Left hindlimb (tissue), 1 donor: ENCODE measurements around the gene UQCC2.

Source experiments
- DNase-seq: peaks from one replicate; pipeline ENCODE4 v3.0.0-alpha.2; 2018

The UQCC2 gene

DNA sequence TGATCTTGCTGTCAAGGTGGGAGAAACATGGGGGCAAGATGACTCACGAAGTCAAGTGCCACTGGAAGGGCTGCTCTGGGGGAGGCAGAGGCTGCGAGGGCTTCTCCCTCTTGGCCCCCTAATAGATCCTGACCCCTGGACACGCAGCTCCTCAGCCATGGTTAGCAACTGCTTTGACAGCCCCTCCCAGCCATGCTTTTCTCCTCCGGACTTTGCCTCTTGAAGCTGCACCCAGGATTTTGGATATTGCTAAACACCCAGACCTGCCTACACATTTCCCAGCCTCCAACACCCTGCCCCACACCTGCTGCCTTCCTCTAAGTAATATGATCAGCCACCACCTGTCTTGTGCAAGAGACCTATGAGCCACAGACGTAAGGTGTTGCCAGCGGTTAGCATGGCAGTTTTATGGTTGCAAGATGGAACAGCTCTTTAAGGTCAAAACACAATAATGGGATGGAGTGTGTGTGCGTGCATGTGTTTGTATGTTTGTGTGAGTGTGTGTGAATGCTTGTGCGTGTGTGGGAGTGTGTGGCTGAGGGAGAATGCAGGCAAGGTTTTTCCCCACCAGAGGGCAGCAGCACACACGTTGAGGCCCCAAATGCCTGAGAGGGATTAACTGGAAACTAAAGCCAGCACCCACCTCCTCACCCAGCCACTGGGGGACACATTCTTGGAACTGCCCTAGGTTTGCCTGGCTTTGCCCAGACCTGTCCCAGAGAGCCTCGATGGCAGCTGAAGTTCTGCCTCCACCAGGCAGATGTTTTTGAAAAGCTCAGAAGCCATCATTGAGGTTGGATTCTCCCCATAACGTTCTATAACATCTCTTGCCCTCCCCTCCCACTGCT lies 32.7 kb upstream of the UQCC2 start:
- peak; percentile 60 for DNase-seq

DNA sequence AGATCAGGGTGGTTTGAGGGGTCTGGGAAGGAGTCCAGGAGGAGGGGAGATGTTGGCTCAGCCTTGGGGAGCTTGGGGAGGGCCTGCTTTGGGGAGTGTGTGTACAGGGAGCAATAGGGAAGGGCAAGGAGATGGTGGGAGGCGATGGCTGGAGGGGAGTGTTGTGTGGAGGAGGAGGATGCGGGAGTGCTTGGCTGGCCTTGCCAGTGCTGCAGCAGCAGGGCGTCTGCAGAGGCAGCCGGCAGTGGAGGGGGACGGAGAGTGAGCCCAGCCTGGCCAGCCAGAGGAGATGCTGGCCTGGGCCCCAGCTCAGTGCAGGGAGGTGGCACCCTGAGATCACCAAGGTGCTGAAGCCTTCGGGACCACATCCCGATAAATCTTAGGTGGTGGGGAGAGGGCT lies 31.3 kb upstream of the UQCC2 start:
- DNase-seq: no peak

DNA sequence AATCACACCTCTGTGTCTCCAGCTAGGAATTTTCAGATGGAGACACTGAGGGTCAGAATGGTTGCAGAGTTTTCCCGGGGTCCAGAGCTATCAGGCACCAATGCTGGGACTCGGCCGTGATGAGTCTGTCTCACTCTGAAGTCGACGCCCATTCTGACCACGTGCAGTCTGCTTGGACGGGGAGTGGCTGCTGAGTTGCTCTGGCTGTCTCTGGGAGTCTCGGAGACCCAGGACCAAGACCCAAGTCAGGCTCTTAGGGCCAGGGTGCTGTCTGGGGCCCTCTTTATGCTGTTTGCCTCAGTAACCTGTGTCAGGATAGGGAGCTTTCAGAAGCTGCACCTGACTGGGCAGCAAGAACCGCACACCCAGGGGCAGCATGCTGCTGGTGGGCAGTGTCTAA lies 30.6 kb upstream of the UQCC2 start:
- DNase-seq: no peak

DNA sequence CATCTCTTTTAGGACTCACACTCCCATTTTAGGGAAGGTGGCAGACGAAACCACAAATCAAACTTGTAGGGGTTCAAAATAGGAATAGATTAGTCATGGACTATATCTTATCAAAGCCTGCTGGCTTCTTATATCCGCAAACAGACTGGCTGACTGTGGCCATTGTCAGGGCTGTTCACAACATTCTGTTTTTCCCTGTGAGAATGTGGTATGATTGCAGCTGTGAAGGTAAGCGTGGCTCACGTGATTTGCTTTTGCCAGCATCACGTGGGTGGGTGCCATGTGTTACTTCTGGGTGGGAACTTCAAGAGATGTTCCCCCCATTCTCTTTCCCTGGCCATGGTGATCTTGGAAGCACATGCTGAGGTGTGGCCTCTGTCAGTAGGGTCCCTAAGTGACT lies 29.3 kb upstream of the UQCC2 start:
- no peak for DNase-seq

DNA sequence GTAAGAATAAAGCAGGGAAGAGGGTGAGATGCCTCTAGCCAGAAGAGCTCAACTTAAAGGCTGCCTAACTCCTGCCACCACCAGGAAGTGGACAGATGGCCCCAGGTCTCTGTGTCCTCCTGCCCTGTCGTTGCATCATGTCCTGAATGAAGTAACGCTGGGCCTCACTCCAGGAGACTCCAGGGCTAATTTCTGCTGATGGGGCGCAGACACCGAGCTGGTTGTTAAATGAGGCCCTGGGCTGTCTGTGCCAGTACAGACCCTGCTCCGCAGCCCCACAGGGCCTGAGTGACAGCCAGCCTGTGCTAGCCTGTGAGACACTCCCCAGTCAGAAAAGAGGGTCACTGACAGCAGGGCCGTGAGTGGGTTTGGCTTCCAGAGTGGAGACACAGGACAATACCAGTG lies 28.7 kb upstream of the UQCC2 start:
- DNase-seq: no peak

DNA sequence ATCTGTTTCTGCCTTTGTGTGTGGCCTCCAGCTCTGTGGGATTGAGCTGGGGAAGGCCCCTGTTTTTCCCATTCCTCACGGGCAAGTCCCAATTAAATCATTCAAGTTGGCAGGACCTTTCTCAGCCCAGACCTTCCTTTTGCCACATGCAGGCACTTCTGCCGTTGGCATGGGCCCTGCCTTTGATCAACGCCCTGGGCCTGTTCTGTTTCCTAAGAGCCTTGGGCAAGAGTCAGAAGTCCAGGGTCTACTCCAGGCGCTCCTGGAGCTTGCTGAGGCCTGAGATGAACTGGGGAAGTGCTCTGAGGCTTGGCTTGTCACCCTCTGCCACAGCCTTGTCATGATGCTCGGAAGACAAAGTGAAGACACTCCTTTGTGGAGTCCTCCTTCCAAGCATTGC lies 28.1 kb upstream of the UQCC2 start:
- DNase-seq: no peak

DNA sequence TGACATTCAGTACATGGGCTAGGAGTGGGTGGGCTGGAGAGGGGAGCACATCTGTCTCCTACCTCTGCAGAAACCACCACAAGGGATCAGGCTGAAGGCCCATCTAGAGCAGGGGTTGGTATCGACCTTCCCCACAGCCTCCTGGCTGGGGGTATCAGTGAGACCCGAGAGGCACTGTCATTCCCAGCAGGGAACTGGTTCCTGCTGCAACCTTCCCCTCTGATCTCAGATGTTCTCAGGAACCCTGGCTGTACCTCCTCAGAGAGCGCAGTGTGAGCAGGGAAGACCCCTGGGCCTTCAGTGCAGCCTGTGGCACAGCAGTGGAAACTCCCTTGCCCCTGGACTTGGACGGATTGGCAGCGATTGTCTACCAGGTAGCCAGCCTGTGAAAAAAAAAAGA lies 27.4 kb upstream of the UQCC2 start:
- no peak for DNase-seq

DNA sequence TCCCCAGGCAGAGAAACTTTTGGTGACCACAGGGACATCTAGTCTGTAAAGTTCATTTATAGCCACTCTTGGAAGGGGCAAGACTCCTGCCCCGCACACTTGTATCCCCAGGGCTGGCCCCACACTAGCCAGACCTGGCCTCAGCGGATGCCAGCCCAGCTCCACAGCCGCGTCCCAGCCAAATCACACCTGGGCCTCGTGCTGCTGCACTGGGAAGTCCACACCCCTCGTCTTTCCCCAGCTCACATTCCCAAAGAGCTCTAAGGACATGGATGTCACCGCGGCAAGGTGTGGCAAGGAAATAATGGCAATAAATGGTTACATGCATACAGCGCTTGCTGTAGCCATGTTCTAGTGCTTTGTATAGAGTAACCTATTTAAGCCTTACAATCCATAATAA lies 26.7 kb upstream of the UQCC2 start:
- DNase-seq: no peak

DNA sequence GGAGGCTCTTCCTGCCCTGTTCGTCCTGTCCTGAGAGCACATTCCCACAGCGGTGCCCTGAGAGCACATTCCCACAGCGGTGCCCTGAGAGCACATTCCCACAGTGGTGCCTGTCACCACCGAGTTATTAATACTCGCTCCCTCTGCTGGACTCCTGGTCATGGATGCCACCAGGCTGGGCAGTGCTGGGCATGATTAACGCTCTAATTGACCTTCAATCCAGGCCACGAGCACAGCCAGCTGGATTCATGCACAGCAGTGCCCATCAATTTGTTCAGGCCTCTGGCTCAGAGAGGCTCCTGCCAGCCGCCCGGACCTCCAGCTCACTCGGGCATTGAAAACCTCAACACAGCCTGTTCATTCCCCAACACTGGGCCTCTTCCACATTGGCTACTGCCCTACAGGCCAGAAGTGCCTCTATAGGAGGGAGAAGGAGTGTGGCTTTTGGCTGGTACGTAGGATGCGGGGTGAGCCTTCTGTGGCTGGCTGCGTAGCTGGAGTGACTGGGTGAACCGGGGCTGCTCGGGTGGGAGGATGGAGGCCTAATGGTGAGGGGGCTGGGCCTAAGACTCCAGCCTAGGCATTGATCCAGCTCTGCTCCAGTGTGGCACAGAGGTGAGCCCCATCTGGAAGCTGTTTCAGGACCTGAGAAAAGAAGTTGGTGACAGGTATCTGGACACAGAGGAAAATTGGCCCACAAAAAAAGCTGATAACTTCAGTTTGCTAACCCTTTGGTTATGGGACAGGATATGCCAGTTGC lies 25.9 kb upstream of the UQCC2 start:
- no peak for DNase-seq

DNA sequence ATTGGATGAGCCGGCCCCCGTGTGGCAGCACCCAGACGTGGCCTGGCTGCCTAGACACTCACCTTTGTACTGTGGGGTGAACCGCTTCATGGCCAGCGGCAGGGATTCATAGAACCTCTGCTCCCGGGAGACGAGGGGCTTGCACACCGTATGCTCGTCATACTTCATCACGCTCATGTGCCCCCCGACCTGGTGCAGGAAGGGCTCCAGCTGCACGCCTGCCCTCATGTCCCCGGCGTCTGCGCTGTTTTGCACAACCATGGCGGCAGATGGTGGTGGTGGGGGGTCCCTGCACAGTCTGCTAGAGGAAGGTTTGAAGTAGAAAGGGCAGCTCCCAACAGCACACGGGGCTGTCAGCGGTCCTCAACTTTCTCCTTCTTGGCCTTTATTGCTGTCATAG lies 23.7 kb upstream of the UQCC2 start:
- DNase-seq: no peak

DNA sequence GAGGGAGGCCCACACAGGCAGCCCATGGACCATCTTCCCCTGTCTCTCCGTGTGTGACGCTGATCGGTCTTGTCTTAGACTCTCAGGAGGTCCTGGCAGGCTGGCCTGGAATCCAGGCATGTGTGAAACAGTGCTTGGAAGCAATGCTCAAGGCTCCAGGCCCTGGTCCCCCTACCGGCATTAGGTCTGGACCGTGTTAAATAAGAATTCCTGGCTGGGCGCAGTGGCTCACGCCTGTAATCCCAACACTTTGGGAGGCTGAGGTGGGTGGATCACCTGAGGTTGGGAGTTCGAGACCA lies 22.2 kb upstream of the UQCC2 start:
- no peak for DNase-seq

DNA sequence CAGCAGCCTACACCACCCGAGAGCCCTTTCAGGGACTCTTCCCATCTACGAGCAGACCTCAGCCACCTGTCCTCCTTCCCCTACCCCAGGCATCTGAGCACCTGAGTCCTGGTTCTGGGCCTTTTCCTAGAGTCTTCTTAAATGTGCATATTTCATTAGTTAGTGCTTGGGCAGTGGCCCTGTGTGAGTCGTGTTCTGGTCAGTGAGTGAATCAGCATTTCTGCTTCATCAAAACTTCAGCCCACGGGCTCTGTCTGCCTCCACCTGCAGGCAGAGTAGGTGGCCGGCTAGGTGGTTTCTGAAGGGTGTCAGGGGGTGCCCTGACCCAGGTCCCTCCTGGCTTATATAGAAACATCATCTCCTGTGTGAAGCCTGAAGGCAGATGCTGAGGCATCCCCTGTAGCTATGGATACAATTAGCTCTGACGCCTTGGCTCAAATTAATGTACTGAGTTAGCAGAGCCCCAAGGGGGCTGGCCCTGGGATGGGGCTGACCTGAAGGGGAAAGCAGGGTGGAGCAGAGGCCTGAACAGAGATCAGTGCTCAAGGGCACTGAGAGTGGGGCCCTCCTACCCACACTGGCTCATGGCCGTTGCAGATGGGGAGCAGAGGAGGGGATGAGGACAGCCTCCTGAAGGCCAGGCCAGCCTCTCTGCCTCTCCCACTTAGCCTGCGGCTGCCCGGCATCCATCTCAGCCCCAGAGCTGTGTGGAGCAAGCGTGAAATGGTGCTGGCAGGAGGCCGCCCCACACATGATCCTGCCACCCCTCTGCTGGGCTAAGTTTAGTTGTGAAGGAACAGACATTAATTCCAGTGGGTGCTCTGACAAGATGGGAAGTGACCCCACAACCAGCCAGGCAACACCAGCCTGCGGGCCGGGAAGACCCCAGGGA lies 21.6 kb upstream of the UQCC2 start:
- no peak for DNase-seq

DNA sequence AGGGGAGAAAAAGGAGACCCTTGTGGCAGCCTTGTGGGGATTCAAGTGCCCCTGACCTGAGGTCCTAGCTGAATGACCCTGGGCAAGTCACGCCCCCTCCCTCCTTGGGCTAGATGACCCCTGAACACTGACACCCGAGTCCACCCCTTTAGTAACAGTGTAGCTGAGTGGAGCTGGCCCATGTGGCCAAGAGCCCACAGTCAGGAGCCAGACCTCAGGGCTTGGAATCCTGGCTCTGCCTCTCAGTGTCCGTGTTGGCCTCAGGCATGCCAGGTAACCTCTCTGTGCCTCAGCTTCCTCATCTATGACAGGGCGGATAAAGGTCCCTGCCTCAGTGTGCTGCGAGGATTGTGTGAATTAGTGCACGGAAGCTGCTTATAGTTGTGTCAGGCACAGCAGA lies 20.9 kb upstream of the UQCC2 start:
- no peak for DNase-seq

DNA sequence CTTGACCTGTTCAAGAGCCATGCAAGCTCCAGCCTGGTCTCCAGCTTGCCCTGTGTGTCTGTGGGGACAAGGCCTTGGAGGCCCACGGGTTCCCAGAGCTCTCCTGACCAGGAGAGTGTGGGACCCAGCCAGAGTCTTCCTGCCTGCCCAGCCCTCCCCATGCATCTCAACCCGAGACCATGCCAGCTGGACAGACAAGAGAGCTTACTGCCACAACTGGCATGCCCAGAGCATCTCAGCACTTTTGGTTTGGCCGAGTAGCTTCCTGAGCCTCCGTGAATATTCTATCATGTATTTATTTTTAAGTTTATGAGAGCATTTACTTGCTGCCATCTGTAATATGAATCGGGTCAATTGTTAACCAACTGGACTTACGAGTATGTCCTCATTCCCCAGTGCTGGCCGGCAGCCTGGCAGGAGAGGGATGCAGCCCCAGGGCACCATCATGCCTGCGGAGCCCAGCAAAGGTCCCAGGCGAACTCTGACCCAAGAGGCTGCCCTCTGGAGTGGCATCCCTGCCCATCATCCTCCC lies 20.3 kb upstream of the UQCC2 start:
- no peak for DNase-seq

DNA sequence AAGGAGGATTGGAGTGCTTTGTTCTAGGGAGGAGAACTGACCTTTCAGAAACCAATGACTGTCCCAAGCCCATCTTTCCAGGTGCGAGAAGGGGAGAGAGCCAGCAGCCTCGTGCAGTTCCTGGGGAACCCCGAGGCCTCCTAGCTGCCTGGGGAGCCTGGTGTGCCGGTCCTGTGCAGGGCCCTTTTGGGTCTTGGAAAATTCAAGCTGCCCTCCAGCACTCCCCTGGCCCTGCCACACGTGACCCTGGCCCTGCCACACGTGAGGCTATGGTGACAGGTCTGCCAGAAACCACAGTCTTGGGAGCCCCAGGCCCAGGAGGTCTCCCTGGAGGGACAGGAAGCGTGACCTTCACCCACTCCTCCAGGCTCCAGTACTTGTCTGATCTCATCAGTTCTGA lies 19.5 kb upstream of the UQCC2 start:
- DNase-seq: no peak

DNA sequence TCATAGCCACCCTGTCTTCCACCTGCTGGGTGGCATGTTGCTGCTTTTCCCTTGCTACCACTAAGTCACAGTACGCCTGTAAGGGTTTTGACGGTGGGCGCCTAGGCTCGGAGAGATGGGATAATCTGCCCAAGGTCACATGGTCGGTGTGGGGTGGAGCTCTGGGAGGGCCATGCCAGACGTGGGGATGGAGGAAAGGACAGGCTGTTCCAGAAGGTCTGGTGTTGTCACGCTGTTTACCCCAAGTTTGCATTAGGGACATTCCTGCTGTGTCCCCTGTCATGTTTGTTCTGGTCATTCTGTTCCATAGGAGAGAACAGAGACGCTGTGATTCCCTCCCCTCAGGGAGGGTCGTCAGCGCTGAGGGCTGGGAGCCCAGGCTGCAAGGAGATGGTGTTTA lies 19.1 kb upstream of the UQCC2 start:
- no peak for DNase-seq

DNA sequence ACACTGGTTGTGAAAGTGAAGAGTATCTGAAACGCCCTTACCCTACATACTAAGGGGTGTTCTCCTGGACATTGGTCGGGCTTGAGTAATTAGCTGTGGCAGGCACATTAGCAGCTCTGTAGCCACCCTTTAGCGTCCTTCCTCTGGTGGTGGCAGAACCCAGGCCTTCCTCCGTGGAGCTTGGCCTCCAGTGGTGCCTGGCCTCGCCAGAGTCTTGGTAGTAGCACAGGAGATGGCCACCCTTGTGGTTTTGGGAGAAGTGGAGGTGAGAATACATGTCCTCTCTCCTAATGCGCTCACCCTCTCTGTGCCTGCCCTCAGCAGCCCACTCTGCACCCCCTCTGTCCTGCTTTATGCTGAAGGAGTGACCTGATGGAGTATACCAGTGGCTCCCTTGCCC lies 17.6 kb upstream of the UQCC2 start:
- no peak for DNase-seq

DNA sequence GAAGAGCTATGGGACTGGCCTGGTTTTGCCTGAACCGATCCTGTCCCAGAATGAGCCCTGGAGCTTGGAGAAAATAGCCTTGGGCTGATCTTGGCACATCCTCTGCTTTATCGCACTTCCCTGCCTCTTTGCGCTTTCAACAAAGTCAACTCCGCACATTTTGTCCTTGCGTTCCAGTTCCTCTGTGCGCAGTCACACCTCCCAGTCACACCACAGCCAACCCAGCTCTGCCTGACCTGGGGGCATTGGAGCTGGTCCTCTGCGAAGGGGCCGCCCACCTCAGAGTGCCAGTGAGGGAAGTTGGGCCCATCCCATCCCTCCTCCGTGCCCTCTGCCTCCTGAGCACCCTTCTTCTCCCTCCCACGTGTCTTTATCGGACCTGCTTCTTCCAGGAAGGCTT lies 16.9 kb upstream of the UQCC2 start:
- no peak for DNase-seq

DNA sequence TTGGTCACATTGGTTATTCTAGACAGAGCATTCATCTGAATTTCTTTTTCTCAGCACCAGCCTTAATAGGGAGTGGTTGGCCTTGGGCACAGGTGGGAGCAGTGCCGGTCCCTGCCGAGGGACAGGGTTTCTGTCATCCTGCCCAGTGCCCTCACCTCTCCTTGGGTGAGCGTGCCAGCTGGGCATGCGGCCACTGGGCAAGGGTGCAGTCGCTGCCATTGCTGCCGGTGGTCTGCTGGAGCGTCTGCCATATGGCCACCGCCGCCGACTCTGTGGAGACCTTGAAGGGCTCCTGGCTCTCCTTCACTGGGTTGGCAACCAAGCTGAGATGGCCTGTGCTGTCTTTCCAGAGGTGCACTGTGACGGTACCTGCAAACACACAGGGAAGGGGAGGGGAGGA lies 16.4 kb upstream of the UQCC2 start:
- no peak for DNase-seq

DNA sequence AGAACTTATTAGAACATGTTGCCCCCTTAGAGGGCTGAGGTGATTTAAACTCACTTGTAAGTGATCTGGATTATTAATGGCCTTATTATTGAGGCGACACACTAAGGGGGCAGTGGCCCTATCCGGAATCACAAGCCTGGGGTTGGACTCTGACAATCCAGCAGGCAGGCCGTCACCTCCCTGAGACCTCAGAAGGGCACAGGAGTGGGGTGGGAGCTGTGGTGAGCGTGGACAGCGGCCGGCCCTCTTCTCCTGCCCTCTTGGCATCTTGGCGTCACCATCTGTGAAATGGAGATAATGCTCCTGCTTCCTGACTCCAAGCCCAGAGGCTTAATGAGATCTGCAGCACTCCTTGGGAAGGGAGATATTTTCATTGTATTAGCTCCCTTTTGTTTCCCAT lies 15.6 kb upstream of the UQCC2 start:
- no peak for DNase-seq

DNA sequence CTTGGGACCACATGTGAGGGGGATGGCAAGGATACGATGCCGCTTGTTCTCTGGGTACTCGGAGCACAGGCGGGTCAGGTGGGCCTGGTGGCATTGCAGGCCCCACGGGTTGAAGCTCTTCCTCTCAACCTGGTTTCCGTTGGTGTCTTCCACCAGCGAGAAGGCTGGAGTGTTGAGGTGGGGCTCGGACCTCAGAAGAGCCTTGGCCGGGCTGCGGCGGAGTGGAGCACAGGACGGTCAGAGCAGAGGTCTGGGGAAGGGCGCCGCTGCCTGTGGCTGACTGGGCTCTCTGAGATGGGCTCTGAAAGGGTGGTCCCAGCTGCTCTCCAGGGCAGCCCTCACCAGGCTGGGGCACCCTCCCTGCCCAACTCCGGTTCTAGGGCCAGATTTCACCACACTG lies 15.2 kb upstream of the UQCC2 start:
- no peak for DNase-seq

DNA sequence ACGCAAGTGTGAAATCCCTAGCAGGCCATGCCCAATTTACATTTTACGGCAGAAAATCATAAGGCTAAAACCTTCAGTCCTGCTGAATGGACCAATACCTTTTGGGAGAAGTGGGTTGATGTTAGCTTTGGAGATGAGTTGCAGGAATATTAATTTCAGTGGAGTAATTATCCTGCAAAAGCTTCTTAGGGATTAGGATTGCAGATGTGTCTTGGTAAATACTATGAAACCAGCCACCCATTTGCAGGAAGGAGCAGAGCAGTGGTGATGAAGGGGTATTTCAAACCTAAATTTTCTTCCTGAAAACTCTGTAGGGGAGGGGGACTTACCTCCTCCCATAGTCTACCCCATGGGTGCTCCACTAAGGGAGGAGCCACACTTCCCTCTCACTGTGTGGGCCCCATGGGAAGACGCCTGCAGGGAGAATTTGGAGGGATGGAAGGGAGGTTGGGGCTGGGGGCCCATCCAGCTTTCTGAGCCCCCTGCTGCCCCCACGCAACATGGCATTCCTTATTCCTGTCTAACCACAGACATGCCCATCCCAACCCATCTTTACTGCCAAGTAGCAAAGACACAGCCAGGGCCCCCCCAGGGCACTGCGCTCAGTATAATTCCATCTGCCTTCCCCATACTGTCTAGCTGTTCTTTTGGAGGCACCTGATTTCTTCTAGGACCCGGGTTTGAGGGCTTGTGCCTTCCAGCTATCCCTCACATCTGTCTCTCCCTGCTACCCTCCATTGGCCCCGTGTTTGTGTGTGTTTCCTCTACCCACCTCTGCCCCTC lies 14.6 kb upstream of the UQCC2 start:
- no peak for DNase-seq

DNA sequence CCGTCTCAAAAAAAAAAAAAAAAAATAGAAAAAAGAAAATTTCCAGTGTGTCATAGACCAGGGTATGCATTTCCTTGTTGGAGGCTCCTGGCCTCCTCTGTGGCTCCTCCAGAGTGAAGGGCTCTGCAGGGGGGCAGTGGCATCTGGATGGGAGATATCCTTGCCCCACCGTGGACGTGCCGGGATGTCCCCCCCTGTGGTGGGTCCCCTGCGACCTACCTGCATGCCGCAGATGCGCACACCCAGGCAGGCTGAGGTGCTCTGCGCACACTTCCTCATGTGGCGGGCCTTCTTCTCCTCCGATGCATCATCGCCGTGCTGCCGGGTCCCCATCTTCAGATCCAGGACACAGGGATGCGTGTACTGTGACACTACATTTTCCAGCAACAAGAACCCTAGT lies 13.7 kb upstream of the UQCC2 start:
- DNase-seq: no peak
